ENCODE data around the gene SPHK1.

SPHK1 gene

GRCh38 chr17:76365256-76365903, 19.0 kb upstream of the SPHK1 start:
- peak; percentile 64 for TF ChIP-seq CTCF (conservative IDR thresholded peaks at IDR 0.05; ENCODE audit: low read depth, low read length)
- DNase-seq (ENCODE audit: low read depth), result peak; percentile 39
- no peak overlapping the region for H3K4me3 ChIP-seq (ENCODE audit: low read depth, low read length)

GRCh38 chr17:76366247-76366646, 18.2 kb upstream of the SPHK1 start:
- H3K4me3 ChIP-seq (ENCODE audit: low read depth, low read length), result no peak overlapping the region
- no peak for DNase-seq (ENCODE audit: low read depth)
- TF ChIP-seq CTCF (conservative IDR thresholded peaks at IDR 0.05; ENCODE audit: low read depth, low read length), result no peak

GRCh38 chr17:76367642-76368041, 16.8 kb upstream of the SPHK1 start:
- DNase-seq (ENCODE audit: low read depth), result no peak
- no peak overlapping the region for H3K4me3 ChIP-seq (ENCODE audit: low read depth, low read length)
- TF ChIP-seq CTCF (conservative IDR thresholded peaks at IDR 0.05; ENCODE audit: low read depth, low read length), result no peak

GRCh38 chr17:76368545-76368944, 15.9 kb upstream of the SPHK1 start:
- peak; percentile 72 for DNase-seq (ENCODE audit: low read depth)
- peak; percentile 22 for TF ChIP-seq CTCF (conservative IDR thresholded peaks at IDR 0.05; ENCODE audit: low read depth, low read length)
- H3K4me3 ChIP-seq (ENCODE audit: low read depth, low read length), result peak overlapping the region; percentile 51

GRCh38 chr17:76369379-76369778, 15.0 kb upstream of the SPHK1 start:
- DNase-seq (ENCODE audit: low read depth), result peak; percentile 57
- TF ChIP-seq CTCF (conservative IDR thresholded peaks at IDR 0.05; ENCODE audit: low read depth, low read length), result no peak
- no peak overlapping the region for H3K4me3 ChIP-seq (ENCODE audit: low read depth, low read length)

GRCh38 chr17:76369804-76370203, 14.6 kb upstream of the SPHK1 start:
- DNase-seq (ENCODE audit: low read depth), result no peak
- no peak overlapping the region for H3K4me3 ChIP-seq (ENCODE audit: low read depth, low read length)

More at GRCh38 chr17:76369804-76370203, 14.6 kb upstream of the SPHK1 start:
- TF ChIP-seq CTCF (conservative IDR thresholded peaks at IDR 0.05; ENCODE audit: low read depth, low read length), result no peak

Measured in choroid plexus epithelial cell (primary cell).